ENCODE data around the gene ARID5B.

- TF ChIP-seq, protein P1, sequence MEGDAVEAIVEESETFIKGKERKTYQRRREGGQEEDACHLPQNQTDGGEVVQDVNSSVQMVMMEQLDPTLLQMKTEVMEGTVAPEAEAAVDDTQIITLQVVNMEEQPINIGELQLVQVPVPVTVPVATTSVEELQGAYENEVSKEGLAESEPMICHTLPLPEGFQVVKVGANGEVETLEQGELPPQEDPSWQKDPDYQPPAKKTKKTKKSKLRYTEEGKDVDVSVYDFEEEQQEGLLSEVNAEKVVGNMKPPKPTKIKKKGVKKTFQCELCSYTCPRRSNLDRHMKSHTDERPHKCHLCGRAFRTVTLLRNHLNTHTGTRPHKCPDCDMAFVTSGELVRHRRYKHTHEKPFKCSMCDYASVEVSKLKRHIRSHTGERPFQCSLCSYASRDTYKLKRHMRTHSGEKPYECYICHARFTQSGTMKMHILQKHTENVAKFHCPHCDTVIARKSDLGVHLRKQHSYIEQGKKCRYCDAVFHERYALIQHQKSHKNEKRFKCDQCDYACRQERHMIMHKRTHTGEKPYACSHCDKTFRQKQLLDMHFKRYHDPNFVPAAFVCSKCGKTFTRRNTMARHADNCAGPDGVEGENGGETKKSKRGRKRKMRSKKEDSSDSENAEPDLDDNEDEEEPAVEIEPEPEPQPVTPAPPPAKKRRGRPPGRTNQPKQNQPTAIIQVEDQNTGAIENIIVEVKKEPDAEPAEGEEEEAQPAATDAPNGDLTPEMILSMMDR (IDR thresholded peaks at IDR 0.05; ENCODE audit: poor library complexity): no peak
- TF ChIP-seq EZH2phosphoT487 (IDR thresholded peaks at IDR 0.05; ENCODE audit: low read depth, severe bottlenecking, unreplicated experiment): no peak
These were observed 192.4 kb downstream of the ARID5B start for GRCh38 chr10:62093863-62094291.
